Gastroesophageal sphincter (tissue), 3 donors: ENCODE results near the gene ST3GAL2.

Experiments used
- POLR2A ChIP-seq, 2 donors: fragments of 450-650 bp; IDR thresholded peaks; one replicate each; pipeline ENCODE4 v1.6.1; 2017; ENCODE audit warnings: antibody characterized with exemption in 2 of 2, mild to moderate bottlenecking in 2 of 2, moderate library complexity in 1 of 2
- TF ChIP-seq, protein P1 (sequence below), 4 experiments: fragments of 200-600 bp in 2 of 4; fragments of 450-650 bp in 2 of 4; sonication (generic) in 1 of 4; IDR thresholded peaks; one replicate each; pipeline ENCODE4 v1.5.1; 2017 to 2019; ENCODE audit warnings: antibody characterized with exemption in 4 of 4, mild to moderate bottlenecking in 2 of 4, moderate library complexity in 2 of 4

DNA sequence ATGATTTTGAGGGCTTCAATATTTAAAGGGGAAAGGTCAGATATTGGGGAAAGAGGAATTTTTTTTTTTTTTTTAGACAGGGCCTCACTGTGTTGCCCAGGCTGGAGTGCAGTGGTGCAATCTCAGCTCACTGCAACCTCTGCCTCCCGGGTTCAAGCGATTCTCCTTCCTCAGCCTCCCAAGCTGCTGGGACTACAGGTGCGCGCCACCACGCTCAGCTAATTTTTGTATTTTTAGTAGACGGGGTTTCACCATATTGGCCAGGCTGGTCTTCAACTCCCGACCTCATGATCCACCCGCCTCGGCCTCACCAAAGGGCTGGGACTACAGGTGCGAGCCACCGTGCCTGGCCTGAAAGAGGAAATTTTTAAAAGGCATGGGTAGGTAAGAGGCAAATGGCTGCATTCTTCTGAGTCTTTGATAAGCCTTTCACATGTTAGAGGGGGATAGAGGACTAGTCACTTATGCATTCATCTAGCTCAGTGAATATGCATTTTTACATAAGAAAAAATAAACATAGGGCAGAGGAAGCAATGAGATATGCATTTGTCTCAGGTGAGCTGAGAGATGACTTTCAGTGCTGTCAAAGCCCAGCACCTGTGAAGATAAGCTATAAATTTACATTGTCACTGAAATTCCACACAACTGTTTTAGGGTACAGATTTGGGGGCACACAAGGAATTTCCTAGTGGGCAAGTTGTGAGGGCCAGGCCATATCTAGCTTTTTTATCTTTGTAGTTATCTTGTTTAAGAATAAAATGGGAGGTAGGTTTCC is 14.4 kb upstream of the ST3GAL2 start:
- TF ChIP-seq, protein P1, sequence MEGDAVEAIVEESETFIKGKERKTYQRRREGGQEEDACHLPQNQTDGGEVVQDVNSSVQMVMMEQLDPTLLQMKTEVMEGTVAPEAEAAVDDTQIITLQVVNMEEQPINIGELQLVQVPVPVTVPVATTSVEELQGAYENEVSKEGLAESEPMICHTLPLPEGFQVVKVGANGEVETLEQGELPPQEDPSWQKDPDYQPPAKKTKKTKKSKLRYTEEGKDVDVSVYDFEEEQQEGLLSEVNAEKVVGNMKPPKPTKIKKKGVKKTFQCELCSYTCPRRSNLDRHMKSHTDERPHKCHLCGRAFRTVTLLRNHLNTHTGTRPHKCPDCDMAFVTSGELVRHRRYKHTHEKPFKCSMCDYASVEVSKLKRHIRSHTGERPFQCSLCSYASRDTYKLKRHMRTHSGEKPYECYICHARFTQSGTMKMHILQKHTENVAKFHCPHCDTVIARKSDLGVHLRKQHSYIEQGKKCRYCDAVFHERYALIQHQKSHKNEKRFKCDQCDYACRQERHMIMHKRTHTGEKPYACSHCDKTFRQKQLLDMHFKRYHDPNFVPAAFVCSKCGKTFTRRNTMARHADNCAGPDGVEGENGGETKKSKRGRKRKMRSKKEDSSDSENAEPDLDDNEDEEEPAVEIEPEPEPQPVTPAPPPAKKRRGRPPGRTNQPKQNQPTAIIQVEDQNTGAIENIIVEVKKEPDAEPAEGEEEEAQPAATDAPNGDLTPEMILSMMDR (IDR thresholded peaks at IDR 0.05): no peak
- no peak for TF ChIP-seq POLR2A (IDR thresholded peaks at IDR 0.05)
